NT2/D1 (cell line): ENCODE data around the gene CDK15.

ENCODE experiments used
- SUZ12 ChIP-seq: IDR thresholded peaks from 2 replicates; pipeline ENCODE4 v1.6.1; 2011; ENCODE audit not compliant: insufficient read length, insufficient read depth; ENCODE audit errors: extremely low read depth
- YY1 ChIP-seq: IDR thresholded peaks from 2 replicates; pipeline ENCODE4 v1.6.1; 2011; ENCODE audit not compliant: insufficient read length, insufficient read depth
- ZNF274 ChIP-seq: IDR thresholded peaks from 2 replicates; pipeline ENCODE4 v1.6.1; 2011; ENCODE audit warnings: mild to moderate bottlenecking, low read depth, low read length

GRCh38 chr2:201788371-201788770 lies 18.0 kb upstream of the CDK15 start:
- TF ChIP-seq ZNF274 (no peak), YY1 (no peak), SUZ12 (no peak)
